Measurements from ENCODE around the gene SLC9A2. TPM values are rescaled to one million over a fixed set of nuclear protein-coding genes. Genes with fewer than 3 reads are reported as not detected.

Gene SLC9A2
- total RNA-seq, 1 donor from 2014 or later: 10.0 TPM

- Mint-ChIP-seq H3K27me3 (peaks cover 7% of the 10 kb centered on the region), H3K4me1 (ENCODE audit: unreplicated experiment) (no peaks in the 10 kb centered on the region), H3K4me3 (no peak overlapping the region), H3K9me3 (no peaks in the 10 kb centered on the region), H3K36me3 (no peaks in the 10 kb centered on the region), H3K27ac (no peak overlapping the region)
- DNase-seq (ENCODE audit: extremely low spot score, unreplicated experiment): no peak
- no peak for TF ChIP-seq CTCF (conservative IDR thresholded peaks at IDR 0.05)
These were observed 16.0 kb downstream of the SLC9A2 start for GRCh38 chr2:102635317-102635716.

- no peak for TF ChIP-seq CTCF (conservative IDR thresholded peaks at IDR 0.05)
- Mint-ChIP-seq H3K4me1 (ENCODE audit: unreplicated experiment) (no peaks in the 10 kb centered on the region), H3K4me3 (no peak overlapping the region), H3K9me3 (no peaks in the 10 kb centered on the region), H3K36me3 (no peaks in the 10 kb centered on the region), H3K27ac (no peak overlapping the region), H3K27me3 (peaks cover 7% of the 10 kb centered on the region)
- DNase-seq (ENCODE audit: extremely low spot score, unreplicated experiment): no peak
These were observed 17.0 kb downstream of the SLC9A2 start for GRCh38 chr2:102636283-102636907.

GRCh38 chr2:102637358-102637757 is 18.0 kb downstream of the SLC9A2 start:
- Mint-ChIP-seq H3K9me3 (no peaks in the 10 kb centered on the region), H3K27ac (no peak overlapping the region), H3K27me3 (peaks cover 8% of the 10 kb centered on the region), H3K4me3 (no peak overlapping the region), H3K4me1 (ENCODE audit: unreplicated experiment) (no peaks in the 10 kb centered on the region), H3K36me3 (no peaks in the 10 kb centered on the region)
- no peak for TF ChIP-seq CTCF (conservative IDR thresholded peaks at IDR 0.05)
- DNase-seq (ENCODE audit: extremely low spot score, unreplicated experiment): no peak

GRCh38 chr2:102639429-102639828 is 20.1 kb downstream of the SLC9A2 start:
- H3K4me1 Mint-ChIP-seq (ENCODE audit: unreplicated experiment): no peaks in the 10 kb centered on the region
- no peaks in the 10 kb centered on the region for H3K9me3 Mint-ChIP-seq
- peaks cover 11% of the 10 kb centered on the region for H3K27me3 Mint-ChIP-seq
- no peak overlapping the region for H3K27ac Mint-ChIP-seq
- no peaks in the 10 kb centered on the region for H3K36me3 Mint-ChIP-seq
- no peak for DNase-seq (ENCODE audit: extremely low spot score, unreplicated experiment)
- TF ChIP-seq CTCF (conservative IDR thresholded peaks at IDR 0.05): no peak
- no peak overlapping the region for H3K4me3 Mint-ChIP-seq

- no peak overlapping the region for H3K4me3 Mint-ChIP-seq
- DNase-seq (ENCODE audit: extremely low spot score, unreplicated experiment): no peak
- H3K36me3 Mint-ChIP-seq: no peaks in the 10 kb centered on the region
- H3K4me1 Mint-ChIP-seq (ENCODE audit: unreplicated experiment): no peaks in the 10 kb centered on the region
- H3K9me3 Mint-ChIP-seq: no peaks in the 10 kb centered on the region
- peaks cover 12% of the 10 kb centered on the region for H3K27me3 Mint-ChIP-seq
- H3K27ac Mint-ChIP-seq: no peak overlapping the region
- TF ChIP-seq CTCF (conservative IDR thresholded peaks at IDR 0.05): no peak
These were observed 32.8 kb downstream of the SLC9A2 start for GRCh38 chr2:102652126-102652525.

GRCh38 chr2:102657770-102658169 is 38.4 kb downstream of the SLC9A2 start:
- H3K36me3 Mint-ChIP-seq: no peaks in the 10 kb centered on the region
- H3K4me1 Mint-ChIP-seq (ENCODE audit: unreplicated experiment): no peaks in the 10 kb centered on the region
- no peak overlapping the region for H3K27ac Mint-ChIP-seq
- no peak for TF ChIP-seq CTCF (conservative IDR thresholded peaks at IDR 0.05)
- no peaks in the 10 kb centered on the region for H3K9me3 Mint-ChIP-seq
- no peak overlapping the region for H3K4me3 Mint-ChIP-seq
- no peak for DNase-seq (ENCODE audit: extremely low spot score, unreplicated experiment)
- no peaks in the 10 kb centered on the region for H3K27me3 Mint-ChIP-seq
